ENCODE results near the gene LYPD5.
"Not testable (repeated sequence)": the region's sequence is repeated elsewhere in the genome, so short reads cannot be mapped to it uniquely, and the experiment has no call there.

LYPD5 gene, protein sequence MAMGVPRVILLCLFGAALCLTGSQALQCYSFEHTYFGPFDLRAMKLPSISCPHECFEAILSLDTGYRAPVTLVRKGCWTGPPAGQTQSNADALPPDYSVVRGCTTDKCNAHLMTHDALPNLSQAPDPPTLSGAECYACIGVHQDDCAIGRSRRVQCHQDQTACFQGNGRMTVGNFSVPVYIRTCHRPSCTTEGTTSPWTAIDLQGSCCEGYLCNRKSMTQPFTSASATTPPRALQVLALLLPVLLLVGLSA

DNA sequence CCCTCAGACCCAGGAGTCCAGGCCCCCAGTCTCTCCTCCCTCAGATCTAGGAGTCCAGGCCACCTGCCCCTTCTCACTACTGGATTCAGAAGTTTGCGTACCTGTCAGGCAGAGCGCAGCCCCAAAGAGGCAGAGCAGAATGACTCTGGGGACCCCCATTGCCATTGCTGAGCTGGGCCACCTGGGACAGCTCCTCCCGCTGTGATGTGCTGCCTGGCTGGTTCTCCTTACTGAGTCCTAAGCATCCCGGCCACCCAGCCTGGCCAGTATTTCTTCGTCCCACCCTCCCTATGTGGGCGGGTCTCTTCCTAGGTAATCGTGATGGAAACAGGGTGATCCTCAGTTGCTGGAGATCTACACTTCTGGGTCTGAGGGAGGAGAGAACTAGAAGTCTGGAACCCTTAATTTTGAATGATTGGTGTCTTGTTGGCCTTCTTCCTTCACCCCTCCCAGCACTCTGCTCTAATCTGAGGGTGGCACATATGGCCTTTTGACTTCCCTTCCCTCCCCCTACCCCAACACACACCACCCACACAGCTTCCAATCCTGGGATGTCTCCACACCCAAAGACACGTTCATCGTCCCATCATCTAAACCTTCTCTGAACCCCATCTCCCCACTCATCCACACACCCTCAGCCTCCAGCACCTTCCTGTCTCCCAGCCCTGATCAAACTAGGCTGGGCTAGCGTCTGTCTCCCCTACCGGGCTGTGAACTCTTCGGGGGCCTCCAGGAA is at the start of gene LYPD5:
Gene LYPD5, minus strand, starts transcription at position 232 of the 736 bp plus-strand sequence. Its CDS starts 67 bp downstream, at position 165.
- DNase-seq (ENCODE audit: low read depth): no peak

DNA sequence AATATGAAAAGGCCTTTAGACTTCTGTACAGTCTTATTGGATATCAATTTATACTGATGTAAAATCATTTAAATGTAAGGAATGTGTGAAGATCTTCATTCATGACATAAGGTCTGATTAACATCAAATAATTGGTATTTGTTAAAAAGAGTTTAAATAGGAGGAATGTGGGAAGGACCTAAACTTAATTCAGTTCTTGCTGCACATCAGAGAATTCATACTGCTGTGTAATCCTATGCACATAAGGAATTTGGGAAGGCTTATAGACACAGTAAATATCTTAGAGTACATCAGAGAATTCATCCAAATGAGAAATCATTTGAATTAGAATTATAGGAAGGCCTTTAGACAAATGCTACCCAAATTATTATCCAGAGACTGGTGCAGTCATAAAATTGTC is 46.6 kb upstream of the LYPD5 start:
- DNase-seq (ENCODE audit: low read depth): no peak

DNA sequence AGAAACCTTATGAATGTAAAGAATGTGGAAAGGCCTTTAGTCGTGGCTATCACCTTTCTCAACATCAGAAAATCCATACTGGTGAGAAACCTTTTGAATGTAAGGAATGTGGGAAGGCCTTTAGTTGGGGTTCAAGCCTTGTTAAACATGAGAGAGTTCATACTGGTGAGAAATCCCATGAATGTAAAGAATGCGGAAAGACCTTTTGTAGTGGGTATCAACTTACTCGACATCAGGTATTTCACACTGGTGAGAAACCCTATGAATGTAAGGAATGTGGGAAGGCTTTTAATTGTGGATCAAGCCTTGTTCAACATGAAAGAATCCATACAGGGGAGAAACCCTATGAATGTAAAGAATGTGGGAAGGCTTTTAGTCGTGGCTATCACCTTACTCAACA is 45.6 kb upstream of the LYPD5 start:
- DNase-seq (ENCODE audit: low read depth): no peak

DNA sequence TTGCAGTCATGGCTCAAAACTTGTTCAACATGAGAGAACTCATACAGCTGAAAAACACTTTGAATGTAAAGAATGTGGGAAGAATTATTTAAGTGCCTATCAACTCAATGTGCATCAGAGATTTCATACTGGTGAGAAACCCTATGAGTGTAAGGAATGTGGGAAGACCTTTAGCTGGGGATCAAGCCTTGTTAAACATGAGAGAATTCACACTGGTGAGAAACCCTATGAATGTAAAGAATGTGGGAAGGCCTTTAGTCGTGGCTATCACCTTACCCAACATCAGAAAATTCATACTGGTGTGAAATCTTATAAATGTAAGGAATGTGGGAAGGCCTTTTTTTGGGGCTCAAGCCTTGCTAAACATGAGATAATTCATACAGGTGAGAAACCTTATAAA is 45.0 kb upstream of the LYPD5 start:
- DNase-seq (ENCODE audit: low read depth): no peak

DNA sequence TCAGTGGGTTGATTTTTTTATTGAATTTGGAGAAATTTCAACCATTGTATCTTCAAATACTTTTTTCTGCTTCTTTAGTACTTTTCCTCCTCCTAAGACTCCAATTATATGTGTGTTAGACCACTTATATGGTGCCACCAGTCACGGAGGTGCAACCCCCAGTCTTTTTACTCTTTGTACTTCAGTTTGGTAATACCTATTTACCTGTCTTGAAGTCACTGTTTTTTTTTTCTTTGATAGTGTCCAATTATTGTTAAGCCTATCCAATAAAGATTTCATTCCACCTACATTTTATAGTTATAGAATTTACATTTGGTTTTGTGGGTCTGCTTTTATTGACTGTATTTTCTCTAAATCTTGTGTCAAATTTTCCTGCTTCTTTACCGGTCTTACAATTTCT is 39.8 kb upstream of the LYPD5 start:
- no peak for DNase-seq (ENCODE audit: low read depth)

DNA sequence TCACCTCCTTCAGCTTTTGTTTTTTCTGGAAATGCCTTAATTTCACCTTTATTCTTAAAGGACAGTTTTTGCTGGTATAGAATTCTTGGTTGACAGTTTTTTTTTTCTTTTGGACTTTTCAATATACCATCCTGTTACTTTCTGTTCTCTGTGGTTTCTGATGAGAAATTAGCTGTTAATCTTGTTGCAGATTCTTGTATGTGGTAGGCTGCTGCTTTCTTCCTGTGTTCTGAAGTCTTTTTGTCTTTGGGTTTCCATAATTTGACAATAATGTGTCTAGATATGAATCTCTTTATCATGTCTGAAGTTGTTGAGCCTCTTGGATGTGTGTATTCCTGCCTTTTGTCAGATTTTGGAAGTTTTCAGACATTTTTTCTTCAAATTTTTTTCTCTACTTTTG is 36.9 kb upstream of the LYPD5 start:
- no peak for DNase-seq (ENCODE audit: low read depth)

DNA sequence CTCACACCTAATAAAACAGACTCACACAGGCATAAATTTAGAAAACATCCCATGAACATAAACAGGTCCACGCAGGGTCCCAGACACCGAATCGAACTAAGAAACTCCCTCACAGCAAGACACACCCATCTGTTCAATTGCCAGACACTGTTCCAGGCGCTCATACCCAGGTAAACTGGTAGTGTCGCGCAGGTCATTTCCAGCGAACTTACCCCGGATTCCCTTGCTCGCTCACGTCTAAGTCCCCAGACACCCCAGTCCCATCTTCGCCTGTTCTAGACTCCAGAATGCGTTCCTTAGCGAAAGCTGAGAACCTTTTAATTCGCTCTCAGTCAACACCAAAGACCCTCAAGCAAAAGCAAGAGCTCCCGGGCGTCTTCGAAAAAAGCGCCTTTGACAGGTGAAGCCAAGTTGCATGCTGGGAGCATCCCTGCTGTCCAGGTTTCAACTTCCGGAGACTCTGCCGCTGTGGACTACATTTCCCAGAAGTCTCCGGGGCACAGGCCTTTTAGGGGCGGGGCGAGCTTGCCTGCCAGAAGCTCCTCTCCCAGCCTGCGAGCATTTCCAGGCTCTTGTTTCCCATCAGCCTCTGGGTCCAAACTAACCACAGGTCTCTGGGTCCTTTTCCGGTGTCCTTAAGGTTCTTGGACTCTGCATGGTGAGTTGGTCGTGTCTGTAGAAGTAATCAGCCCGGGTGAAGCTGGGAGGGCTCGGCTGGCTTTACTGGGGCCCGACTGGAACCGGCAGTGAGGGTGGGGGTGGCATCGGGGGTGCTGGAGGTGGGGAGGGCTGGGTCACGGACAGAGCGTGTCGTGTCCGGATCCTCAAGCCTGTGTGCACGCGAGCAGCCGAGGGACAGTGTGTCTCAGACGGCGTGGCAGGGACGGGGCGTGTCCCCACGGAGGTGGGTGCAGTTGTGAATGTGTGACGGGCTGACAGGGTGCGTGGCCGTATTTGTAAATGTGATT is 24.8 kb upstream of the LYPD5 start, which contains the start of gene ZNF283:
Gene ZNF283, plus strand, starts transcription at position 535 of the 968 bp plus-strand sequence. CDS start 6,184 bp downstream, outside the sequence.
- peak; percentile 93 for DNase-seq (ENCODE audit: low read depth)

DNA sequence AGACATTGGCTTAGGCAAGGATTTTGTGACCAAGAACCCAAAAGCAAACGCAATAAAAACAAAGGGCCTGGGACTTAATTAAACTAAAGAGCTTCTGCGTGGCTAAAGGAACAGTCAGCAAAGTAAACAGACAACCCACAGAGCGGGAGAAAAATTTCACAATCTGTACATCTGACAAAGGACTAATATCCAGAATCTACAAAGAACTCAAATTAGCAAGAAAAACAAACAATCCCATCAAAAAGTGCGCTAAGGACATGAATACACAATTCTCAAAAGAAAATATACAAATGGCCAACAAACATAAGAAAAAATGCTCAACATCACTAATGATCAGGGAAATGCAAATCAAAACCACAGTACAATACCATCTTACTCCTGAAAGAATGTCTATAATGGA is 22.3 kb upstream of the LYPD5 start:
- peak; percentile 43 for DNase-seq (ENCODE audit: low read depth)

DNA sequence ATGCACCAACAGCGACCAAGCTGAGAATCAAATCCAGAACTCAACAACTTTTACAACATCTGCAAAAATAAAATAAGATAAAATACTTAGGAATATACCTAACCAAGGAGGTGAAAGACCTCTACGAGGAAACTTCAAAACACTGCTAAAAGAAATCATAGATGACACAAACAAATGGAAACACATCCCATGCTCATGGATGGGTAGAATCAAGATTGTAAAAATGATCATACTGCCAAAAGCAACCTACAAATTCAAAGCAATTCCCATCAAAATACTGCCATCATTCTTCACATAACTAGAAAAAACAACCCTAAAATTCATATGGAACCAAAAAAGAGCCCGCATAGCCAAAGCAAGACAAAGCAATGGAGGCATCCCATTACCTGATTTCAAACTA is 21.6 kb upstream of the LYPD5 start:
- DNase-seq (ENCODE audit: low read depth): not testable (repeated sequence)

DNA sequence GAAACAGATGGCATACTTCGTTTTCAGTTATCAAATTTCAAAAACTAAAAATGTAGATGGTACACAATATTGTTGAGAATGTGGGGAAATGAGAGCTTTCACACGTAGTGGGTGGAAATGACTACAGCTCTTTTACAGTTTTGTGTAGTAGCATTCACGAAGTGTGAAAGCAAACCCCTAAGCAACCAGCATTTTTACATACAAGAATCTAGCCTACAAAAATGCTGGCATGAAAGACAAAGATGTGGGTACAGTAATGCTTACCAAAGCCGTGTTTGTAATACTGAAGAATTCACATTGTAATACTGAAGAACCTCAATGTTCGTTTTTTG is 18.6 kb upstream of the LYPD5 start:
- DNase-seq (ENCODE audit: low read depth): no peak

DNA sequence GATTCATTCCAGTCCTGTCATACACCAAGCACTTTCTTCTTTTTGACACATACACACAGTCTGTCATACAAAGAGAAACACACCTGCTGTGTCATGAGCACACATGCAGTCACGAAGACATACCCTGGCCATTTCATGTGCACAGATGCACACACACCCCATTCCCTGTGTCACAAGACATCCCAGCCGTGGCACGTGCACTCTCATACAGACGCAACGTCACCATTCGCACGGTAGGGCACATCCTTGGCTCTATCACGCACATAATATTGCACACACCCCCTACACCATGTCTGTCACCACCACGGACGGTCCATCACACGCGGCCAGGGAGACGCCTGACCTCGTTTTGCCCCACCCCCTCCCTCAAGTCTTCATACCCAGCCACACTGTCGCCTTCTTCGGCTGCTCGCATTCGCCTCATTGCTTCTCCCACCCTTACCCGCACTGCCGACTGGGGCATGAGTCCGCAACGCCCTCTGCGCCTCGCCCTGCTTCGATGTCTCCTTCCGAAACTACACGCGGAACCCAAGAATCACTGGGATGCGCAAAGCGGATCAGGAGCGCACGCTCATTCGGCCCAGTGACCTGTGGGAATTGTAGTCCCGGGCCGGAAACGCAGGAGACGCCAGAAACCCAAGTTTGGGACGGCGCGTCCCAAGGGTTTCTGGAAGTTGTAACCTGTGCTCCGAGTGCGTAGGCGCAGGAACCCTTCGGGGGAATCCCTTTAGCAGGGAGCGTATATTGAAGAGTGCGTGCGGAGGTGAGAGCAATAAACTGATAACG is 18.0 kb upstream of the LYPD5 start:
- peak; percentile 51 for DNase-seq (ENCODE audit: low read depth)

DNA sequence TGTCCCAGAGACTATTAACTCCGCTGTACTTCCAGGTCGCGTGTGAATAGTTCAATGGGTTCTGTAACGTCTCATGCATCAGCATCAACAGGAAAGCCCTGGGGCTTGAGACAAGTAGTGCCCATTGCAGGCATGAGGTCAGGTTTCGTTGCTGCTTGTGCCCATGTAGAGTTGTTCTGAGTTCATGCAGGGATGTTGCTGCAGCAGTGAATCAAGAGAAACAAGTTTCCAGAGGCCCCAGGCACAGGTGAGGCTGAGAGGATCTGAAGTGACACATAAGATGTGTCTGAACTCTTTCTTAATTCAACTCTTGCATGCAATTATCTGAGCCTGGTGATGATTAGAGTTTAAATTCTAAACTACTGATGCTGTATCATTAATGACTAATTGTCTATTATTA is 16.3 kb upstream of the LYPD5 start:
- no peak for DNase-seq (ENCODE audit: low read depth)

DNA sequence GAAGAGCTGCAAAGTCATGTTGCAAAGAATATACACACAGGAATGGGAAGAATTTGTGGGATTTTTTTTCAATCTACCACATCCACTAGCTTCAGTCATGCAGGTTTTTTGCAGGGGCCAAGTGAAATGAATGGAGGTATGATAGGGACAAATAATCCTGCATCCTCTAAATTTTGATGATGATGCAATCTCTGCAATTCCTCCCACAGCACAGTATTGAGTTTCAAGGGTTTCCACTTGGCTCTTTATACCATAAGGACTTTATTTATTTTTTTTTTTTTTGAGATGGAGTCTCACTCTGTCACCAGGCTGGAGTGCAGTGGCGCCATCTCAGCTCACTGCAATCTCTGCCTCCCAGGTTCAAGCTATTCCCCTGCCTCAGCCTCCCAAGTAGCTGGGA is 15.2 kb upstream of the LYPD5 start:
- peak; percentile 11 for DNase-seq (ENCODE audit: low read depth)

DNA sequence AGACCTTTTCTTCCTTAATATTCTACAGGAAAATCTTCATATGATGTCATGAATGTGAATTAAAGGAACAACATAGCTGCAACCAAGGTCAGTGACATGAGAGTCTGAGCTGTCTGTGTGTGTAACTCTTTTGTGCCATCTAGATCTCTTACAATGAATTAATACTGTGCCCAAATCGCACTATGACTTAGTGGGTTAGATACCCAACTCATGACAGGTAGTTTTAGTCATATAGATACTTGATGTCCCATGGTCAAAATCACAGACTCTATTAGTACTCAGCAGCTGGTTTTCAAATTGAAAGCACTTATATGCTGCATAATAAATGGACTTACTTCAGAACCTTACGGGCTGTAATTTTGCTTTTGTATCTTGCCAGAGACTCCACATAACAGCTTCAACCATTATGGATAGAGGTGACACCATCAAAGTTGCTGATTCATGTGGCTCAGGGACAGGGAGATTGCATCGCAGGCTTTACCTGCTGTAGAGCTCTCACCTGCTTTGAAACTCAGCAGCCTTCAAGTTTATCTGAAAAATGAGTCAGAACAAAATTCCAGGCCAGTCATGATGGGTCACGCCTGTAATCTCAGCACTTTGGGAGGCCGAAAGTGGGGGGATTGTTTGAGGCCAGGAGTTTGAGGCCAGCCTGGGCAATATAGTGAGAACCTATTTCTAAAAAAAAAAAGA is 12.6 kb upstream of the LYPD5 start:
- DNase-seq (ENCODE audit: low read depth): no peak

DNA sequence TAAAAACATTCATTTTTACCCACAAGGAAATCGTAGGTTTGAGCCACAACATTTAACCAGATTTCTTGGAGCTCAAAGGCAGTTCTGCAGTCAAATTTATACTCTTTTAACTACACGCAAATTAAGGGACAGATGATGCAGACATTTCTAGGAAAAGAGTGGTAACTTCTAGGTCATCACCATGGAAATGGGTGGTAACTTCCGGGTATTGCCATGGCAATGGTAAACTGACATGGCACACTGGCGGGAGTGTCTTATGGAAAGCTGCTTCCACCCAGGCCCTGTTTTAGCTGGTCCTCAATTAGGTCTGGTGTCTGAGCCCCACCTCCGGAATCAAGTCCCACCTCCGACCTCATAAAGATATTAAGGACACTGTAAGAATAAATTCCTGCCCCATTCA is 10.4 kb upstream of the LYPD5 start:
- no peak for DNase-seq (ENCODE audit: low read depth)

DNA sequence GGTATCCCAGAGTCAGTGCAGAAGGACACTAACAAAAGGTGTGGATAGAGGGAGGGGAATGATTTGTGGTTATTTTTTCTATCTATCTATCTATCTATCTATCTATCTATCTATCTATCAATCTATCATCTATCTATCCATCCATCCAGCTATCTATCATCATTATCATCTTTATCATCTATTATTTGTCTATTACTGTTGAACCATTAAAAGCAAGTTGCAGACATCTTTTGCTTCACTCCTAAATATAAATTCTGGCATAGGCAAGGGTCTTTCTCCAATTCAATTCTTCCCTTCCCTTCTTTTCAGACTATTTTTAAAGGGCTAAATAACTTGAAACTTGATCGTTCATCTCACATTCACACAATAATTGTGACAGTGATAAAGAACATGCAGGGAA is 10.0 kb upstream of the LYPD5 start:
- no peak for DNase-seq (ENCODE audit: low read depth)

DNA sequence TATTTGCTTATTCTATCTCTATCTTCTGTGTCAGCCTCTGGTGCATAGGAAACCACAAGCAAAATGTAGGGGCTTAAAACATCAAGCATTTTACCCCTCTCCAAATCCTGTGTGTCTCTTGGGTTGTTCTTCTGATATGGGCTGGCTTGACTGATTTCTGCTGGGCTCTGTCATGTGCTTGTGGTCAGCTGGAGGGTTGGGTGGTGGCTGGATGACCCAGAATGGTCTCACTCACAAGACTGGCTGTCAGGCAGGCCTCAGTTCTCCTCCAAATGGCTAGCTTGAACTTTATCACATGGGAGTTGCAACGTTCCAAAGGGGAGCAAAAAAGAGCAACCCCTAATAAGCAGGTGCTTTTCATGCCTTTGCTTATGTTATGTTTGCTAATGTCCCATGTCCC is 9.6 kb upstream of the LYPD5 start:
- no peak for DNase-seq (ENCODE audit: low read depth)

DNA sequence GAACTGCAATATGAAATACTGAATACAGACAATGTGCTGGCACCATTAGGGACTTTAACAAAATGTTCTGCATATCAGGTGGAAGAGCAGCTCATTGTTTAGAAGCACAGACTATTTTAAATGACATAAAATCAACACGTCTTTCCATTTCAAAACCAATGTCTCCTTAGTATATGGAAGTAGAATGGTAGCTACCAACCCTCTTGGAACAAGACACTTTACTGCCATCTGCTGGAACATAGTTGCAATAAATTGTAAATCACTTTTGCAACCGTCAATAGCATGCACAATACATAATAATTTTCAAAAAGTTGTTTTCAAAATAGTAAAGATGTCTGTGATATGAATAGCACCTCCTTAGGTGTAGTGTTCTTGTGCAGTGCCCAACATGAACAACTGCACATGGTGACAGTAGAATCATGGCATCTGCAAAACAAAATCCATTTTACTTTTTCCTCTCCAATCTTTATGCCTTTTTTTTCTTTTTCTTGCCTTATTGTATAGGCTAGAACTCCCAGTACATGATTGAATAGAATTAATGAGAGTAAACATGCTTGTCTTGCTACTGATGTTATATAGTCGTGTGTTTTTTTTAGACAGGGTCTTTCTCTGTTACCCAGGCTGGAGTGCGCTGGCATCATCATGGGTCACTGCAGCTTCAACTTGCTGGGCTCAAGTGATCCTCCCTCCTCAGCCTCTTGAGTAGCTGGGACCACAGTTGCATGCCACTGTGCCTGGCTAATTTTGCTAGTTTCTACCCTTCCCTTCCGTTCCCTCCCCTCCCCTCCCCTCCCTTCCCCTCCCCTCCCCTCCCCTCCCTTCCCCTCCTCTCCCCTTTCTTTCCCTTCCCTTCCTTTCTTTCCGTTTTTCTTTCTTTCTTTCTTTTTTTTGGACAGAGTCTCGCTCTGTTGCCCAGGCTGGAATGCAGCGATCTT is 7.8 kb upstream of the LYPD5 start:
- peak; percentile 64 for DNase-seq (ENCODE audit: low read depth)

DNA sequence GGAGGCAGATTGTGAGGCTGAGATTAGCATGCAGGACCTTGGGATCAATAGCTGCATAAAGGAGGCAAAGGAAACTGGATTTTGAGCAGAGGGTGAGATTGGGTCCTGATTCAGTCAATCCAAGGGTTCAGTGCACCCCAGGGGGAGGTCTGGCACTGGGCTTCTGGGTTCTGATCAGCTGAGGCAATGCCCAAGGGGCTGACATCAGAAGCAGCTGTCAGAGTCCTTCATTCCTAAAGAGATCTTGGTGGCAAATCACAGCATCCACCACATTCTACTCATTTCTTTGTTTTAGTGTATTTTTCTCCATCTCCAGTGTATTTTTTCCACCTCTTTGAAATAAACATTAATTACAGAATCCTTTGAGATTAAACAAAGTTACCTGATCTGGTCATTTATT is 5.4 kb upstream of the LYPD5 start:
- DNase-seq (ENCODE audit: low read depth): no peak

DNA sequence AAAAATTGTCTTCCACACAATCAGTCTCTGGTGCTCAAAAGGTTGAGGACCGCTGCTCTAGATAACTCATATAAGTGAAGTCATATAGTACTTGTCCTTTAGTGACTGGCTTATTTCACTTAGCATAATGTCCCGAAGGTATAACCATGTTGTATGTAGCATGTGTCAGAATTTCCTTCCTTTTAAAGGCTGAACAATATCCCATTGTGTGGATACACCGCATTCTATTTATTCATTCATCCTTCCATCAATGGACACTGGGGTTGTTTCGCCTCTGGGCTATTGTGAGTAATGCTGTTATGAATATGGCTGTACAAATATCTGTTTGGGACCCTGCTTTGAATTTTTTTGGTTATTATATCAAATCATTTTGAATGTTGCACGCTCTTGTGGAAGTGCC is 4.6 kb upstream of the LYPD5 start:
- DNase-seq (ENCODE audit: low read depth): no peak
